ENCODE data around the gene ABHD10.
A peak's percentile ranks its signal among the peaks of the same experiment; 100 is the strongest.

Gene ABHD10

GRCh38 chr3:111955876-111956275, 22.9 kb upstream of the ABHD10 start:
- WGBS: 100% methylated on average over 1 of the region's 1 CpG
- Histone ChIP-seq H3K36me3 (ENCODE audit: control insufficient read depth in 1 of 2, insufficient read depth in 2 of 2, low read depth in 1 of 2, low read length in 2 of 2) (peaks cover 17 to 75% of the 10 kb centered on the region in 2 experiments), H2BK120ac (ENCODE audit: low read depth, low read length) (no peak overlapping the region)

GRCh38 chr3:111956449-111956848, 22.4 kb upstream of the ABHD10 start:
- H2BK120ac ChIP-seq (ENCODE audit: low read depth, low read length): no peak overlapping the region
- no peak overlapping the region for H4K8ac ChIP-seq (ENCODE audit: low read length)
- H2AK5ac ChIP-seq (ENCODE audit: low read length, severe bottlenecking): no peak overlapping the region
- DNase-seq: no peak
- no peak overlapping the region for H2AFZ ChIP-seq (ENCODE audit: low read depth, low read length)
- H3K27ac ChIP-seq (ENCODE audit: low read length, poor library complexity, severe bottlenecking): no peak overlapping the region
- H3K36me3 ChIP-seq (ENCODE audit: control insufficient read depth in 1 of 2, insufficient read depth in 2 of 2, low read depth in 1 of 2, low read length in 2 of 2): peaks cover 17 to 71% of the 10 kb centered on the region in 2 experiments
- H3K4me3 ChIP-seq (ENCODE audit: insufficient read depth in 1 of 2, low read depth in 1 of 2, low read length in 2 of 2): no peak overlapping the region
- H3K4me1 ChIP-seq (ENCODE audit: control insufficient read depth, insufficient read depth, low read depth, low read length): no peaks in the 10 kb centered on the region
- H2BK12ac ChIP-seq (ENCODE audit: low read length in 2 of 2): no peak overlapping the region
- no peaks in the 10 kb centered on the region for H3K27me3 ChIP-seq (ENCODE audit: control insufficient read depth in 1 of 2, insufficient read depth in 1 of 2, low read length in 2 of 2)
- H3K4ac ChIP-seq (ENCODE audit: low read depth in 1 of 2, low read length in 2 of 2): no peak overlapping the region
- no peak overlapping the region for H3K4me2 ChIP-seq (ENCODE audit: low read length, poor library complexity, severe bottlenecking)
- no peak overlapping the region for H2BK5ac ChIP-seq (ENCODE audit: low read depth, low read length, poor library complexity, severe bottlenecking)
- H3K18ac ChIP-seq (ENCODE audit: low read depth in 1 of 2, low read length in 2 of 2): no peak overlapping the region
- H3K9ac ChIP-seq (ENCODE audit: low read length): no peak overlapping the region
- no peak overlapping the region for H3K23ac ChIP-seq (ENCODE audit: low read length in 2 of 2)
- 100% methylated on average over 3 of the region's 3 CpGs for WGBS
- peaks cover 5% of the 10 kb centered on the region for H3K79me1 ChIP-seq (replicated peaks; ENCODE audit: low read length, poor library complexity, severe bottlenecking)
- no peak overlapping the region for H3K14ac ChIP-seq (ENCODE audit: low read length in 2 of 2)
- H2BK15ac ChIP-seq (ENCODE audit: low read depth, poor library complexity, severe bottlenecking): no peak overlapping the region
- H3K9me3 ChIP-seq (ENCODE audit: control insufficient read depth, low read length): no peaks in the 10 kb centered on the region
- H4K91ac ChIP-seq (ENCODE audit: low read length): no peak overlapping the region

More at GRCh38 chr3:111955876-111956275, 22.9 kb upstream of the ABHD10 start:
- no peaks in the 10 kb centered on the region for H3K4me1 ChIP-seq (ENCODE audit: control insufficient read depth, insufficient read depth, low read depth, low read length)
- no peak overlapping the region for H2BK15ac ChIP-seq (ENCODE audit: low read depth, poor library complexity, severe bottlenecking)
- H3K79me1 ChIP-seq (replicated peaks; ENCODE audit: low read length, poor library complexity, severe bottlenecking): peaks cover 5% of the 10 kb centered on the region
- no peaks in the 10 kb centered on the region for H3K27me3 ChIP-seq (ENCODE audit: control insufficient read depth in 1 of 2, insufficient read depth in 1 of 2, low read length in 2 of 2)
- H2AFZ ChIP-seq (ENCODE audit: low read depth, low read length): no peak overlapping the region
- no peak overlapping the region for H3K9ac ChIP-seq (ENCODE audit: low read length)
- H2BK12ac ChIP-seq (ENCODE audit: low read length in 2 of 2): no peak overlapping the region
- H3K18ac ChIP-seq (ENCODE audit: low read depth in 1 of 2, low read length in 2 of 2): no peak overlapping the region
- no peak overlapping the region for H3K4ac ChIP-seq (ENCODE audit: low read depth in 1 of 2, low read length in 2 of 2)
- no peak overlapping the region for H2AK5ac ChIP-seq (ENCODE audit: low read length, severe bottlenecking)
- no peak overlapping the region for H2BK5ac ChIP-seq (ENCODE audit: low read depth, low read length, poor library complexity, severe bottlenecking)
- H3K14ac ChIP-seq (ENCODE audit: low read length in 2 of 2): no peak overlapping the region
- H4K8ac ChIP-seq (ENCODE audit: low read length): no peak overlapping the region
- DNase-seq: no peak
- no peaks in the 10 kb centered on the region for H3K9me3 ChIP-seq (ENCODE audit: control insufficient read depth, low read length)
- H3K4me2 ChIP-seq (ENCODE audit: low read length, poor library complexity, severe bottlenecking): no peak overlapping the region
- no peak overlapping the region for H3K4me3 ChIP-seq (ENCODE audit: insufficient read depth in 1 of 2, low read depth in 1 of 2, low read length in 2 of 2)
- H3K23ac ChIP-seq (ENCODE audit: low read length in 2 of 2): no peak overlapping the region
- no peak overlapping the region for H3K27ac ChIP-seq (ENCODE audit: low read length, poor library complexity, severe bottlenecking)
- no peak overlapping the region for H4K91ac ChIP-seq (ENCODE audit: low read length)

- WGBS: 82% methylated on average over 4 of the region's 4 CpGs
These were observed 21.7 kb upstream of the ABHD10 start for GRCh38 chr3:111956995-111957734.

GRCh38 chr3:111961461-111962164, 17.2 kb upstream of the ABHD10 start:
- H3K4me2 ChIP-seq (ENCODE audit: low read length, poor library complexity, severe bottlenecking): no peak overlapping the region
- H2AK5ac ChIP-seq (ENCODE audit: low read length, severe bottlenecking): peak overlapping the region; percentile 39
- H4K8ac ChIP-seq (ENCODE audit: low read length): no peak overlapping the region
- peaks cover 4 to 73% of the 10 kb centered on the region in 2 experiments for H3K36me3 ChIP-seq (ENCODE audit: control insufficient read depth in 1 of 2, insufficient read depth in 2 of 2, low read depth in 1 of 2, low read length in 2 of 2)
- H4K91ac ChIP-seq (ENCODE audit: low read length): no peak overlapping the region
- 85% methylated on average over 2 of the region's 3 CpGs for WGBS
- no peak overlapping the region for H3K4me3 ChIP-seq (ENCODE audit: insufficient read depth in 1 of 2, low read depth in 1 of 2, low read length in 2 of 2)
- H3K4ac ChIP-seq (ENCODE audit: low read depth in 1 of 2, low read length in 2 of 2): no peak overlapping the region
- H3K27ac ChIP-seq (ENCODE audit: low read length, poor library complexity, severe bottlenecking): no peak overlapping the region
- H2BK120ac ChIP-seq (ENCODE audit: low read depth, low read length): no peak overlapping the region
- no peak for DNase-seq
- no peaks in the 10 kb centered on the region for H3K9me3 ChIP-seq (ENCODE audit: control insufficient read depth, low read length)
- peaks cover 4% of the 10 kb centered on the region for H3K79me1 ChIP-seq (replicated peaks; ENCODE audit: low read length, poor library complexity, severe bottlenecking)
- no peak overlapping the region for H2BK12ac ChIP-seq (ENCODE audit: low read length in 2 of 2)
- H3K18ac ChIP-seq (ENCODE audit: low read depth in 1 of 2, low read length in 2 of 2): no peak overlapping the region
- no peak overlapping the region for H2BK15ac ChIP-seq (ENCODE audit: low read depth, poor library complexity, severe bottlenecking)
- no peak overlapping the region for H2AFZ ChIP-seq (ENCODE audit: low read depth, low read length)
- H3K27me3 ChIP-seq (ENCODE audit: control insufficient read depth in 1 of 2, insufficient read depth in 1 of 2, low read length in 2 of 2): no peaks in the 10 kb centered on the region
- no peak overlapping the region for H3K23ac ChIP-seq (ENCODE audit: low read length in 2 of 2)
- H3K14ac ChIP-seq (ENCODE audit: low read length in 2 of 2): no peak overlapping the region
- H3K4me1 ChIP-seq (ENCODE audit: control insufficient read depth, insufficient read depth, low read depth, low read length): no peaks in the 10 kb centered on the region
- peak overlapping the region; percentile 4 for H3K9ac ChIP-seq (ENCODE audit: low read length)
- H2BK5ac ChIP-seq (ENCODE audit: low read depth, low read length, poor library complexity, severe bottlenecking): no peak overlapping the region

More at GRCh38 chr3:111956995-111957734, 21.7 kb upstream of the ABHD10 start:
- Histone ChIP-seq H3K4me2 (ENCODE audit: low read length, poor library complexity, severe bottlenecking) (no peak overlapping the region), H3K18ac (ENCODE audit: low read depth in 1 of 2, low read length in 2 of 2) (no peak overlapping the region), H2BK15ac (ENCODE audit: low read depth, poor library complexity, severe bottlenecking) (no peak overlapping the region), H2BK12ac (ENCODE audit: low read length in 2 of 2) (no peak overlapping the region), H4K8ac (ENCODE audit: low read length) (no peak overlapping the region), H3K4ac (ENCODE audit: low read depth in 1 of 2, low read length in 2 of 2) (no peak overlapping the region), H3K27me3 (ENCODE audit: control insufficient read depth in 1 of 2, insufficient read depth in 1 of 2, low read length in 2 of 2) (no peaks in the 10 kb centered on the region), H2BK120ac (ENCODE audit: low read depth, low read length) (no peak overlapping the region), H2AFZ (ENCODE audit: low read depth, low read length) (no peak overlapping the region), H2AK5ac (ENCODE audit: low read length, severe bottlenecking) (no peak overlapping the region), H3K23ac (ENCODE audit: low read length in 2 of 2) (no peak overlapping the region), H3K36me3 (ENCODE audit: control insufficient read depth in 1 of 2, insufficient read depth in 2 of 2, low read depth in 1 of 2, low read length in 2 of 2) (peaks cover 17 to 74% of the 10 kb centered on the region in 2 experiments), H3K4me1 (ENCODE audit: control insufficient read depth, insufficient read depth, low read depth, low read length) (no peaks in the 10 kb centered on the region), H4K91ac (ENCODE audit: low read length) (no peak overlapping the region), H2BK5ac (ENCODE audit: low read depth, low read length, poor library complexity, severe bottlenecking) (no peak overlapping the region), H3K27ac (ENCODE audit: low read length, poor library complexity, severe bottlenecking) (no peak overlapping the region), H3K79me1 (replicated peaks; ENCODE audit: low read length, poor library complexity, severe bottlenecking) (peaks cover 9% of the 10 kb centered on the region), H3K4me3 (ENCODE audit: insufficient read depth in 1 of 2, low read depth in 1 of 2, low read length in 2 of 2) (no peak overlapping the region), H3K9me3 (ENCODE audit: control insufficient read depth, low read length) (no peaks in the 10 kb centered on the region), H3K9ac (ENCODE audit: low read length) (no peak overlapping the region), H3K14ac (ENCODE audit: low read length in 2 of 2) (no peak overlapping the region)
- DNase-seq: no peak

Measured in mesenchymal stem cell (in vitro differentiated cells and primary cell).